HG03571 (cell line): ENCODE measurements around the gene LRRC56.

Source experiments
- ATAC-seq: cut with Tn5 transposase; IDR thresholded peaks from one replicate; pipeline ENCODE4 v1.9.1; 2021; ENCODE audit not compliant: unreplicated experiment

LRRC56 gene

DNA sequence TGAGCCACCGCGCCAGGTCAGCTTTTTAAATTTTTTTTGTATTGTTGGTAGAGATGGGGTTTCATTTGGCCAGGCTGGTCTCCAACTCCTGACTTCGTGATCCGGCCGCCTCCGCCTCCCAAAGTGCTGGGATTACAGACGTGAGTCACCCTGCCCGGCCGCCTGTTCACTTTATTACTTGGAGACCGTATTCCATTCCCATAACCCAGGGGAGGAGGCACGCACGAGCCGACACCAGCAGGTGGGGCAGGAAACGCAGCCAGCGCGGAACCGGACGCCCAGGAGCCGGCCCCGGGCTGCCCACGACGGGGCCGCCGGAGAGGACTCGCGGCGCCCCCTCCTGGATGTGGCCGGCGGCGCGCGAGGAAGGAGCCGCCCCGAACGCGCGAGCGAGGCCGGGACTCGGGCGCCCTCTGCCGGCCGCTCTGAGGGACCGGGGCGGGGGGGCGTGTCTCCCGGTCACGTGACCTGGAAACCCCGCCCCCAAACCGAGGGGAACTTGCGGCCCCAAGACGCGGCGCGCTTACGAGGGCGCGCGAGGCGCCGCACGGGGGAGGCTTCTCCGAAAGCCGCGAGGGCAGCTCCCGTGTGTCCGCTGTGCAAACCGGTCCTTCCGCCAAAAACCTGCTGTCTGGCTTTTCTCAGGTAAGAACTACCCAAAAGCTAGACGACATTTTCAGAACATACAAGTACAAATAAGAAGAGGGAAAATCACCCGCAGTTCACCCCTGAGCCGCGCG is 18.7 kb upstream of the LRRC56 start:
- ATAC-seq, result no peak

DNA sequence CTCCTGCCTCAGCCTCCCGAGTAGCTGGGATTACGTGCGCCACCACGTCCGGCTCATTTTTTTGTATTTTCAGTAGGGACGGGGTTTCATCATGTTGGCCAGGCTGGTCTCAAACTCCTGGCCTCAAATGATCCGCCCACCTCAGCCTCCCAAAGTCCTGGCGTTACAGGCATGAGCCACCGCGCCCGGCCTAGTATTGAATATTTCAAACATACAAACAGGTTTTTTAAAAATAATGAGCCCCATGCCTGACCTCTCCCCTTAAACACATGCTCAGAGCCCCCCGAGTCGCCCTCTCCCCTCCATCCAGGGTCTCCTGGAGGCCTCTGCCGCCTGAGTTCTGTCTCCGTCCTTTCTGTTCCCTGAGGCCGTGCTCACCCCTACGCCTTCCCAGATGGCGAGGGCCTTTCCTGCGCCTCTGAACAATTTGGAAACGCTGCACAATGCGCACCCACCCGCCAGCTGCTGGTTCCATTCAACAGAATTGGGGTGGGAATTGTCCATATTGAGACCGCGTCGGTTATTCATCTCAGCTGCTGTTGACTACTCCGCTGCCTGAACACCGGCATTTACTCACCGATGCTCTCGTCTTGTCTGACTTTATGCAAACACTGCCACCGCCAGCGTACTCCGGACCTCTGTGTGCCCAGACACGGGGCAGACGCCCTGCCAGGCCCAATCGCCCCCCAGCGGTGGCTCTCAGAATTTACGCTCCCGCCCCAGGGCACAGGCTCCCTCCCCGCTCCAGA is 16.7 kb upstream of the LRRC56 start:
- ATAC-seq, result no peak

DNA sequence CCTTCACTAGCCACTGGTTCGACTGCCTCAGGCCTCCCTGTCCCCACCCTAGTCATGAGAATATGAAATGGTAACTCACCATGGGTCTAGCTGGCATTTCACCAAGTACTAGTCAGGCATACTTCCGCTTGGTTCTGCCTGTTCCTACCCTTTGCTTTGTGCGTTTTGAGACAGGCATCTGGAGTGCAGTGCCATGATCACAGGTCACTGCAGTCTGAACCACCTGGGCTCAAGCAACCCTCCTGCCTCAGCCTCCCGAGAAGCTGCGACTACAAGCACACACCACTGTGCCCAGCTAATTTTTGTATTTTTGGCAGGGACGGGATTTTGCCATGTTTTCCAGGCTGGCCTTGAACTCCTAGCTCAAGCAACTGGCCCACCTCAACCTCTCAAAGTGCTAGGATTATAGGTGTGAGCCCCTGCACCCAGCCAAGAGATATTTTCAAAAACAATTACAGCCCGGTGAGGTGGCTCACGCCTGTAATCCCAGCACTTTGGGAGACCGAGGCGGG is 16.1 kb upstream of the LRRC56 start:
- no peak for ATAC-seq

DNA sequence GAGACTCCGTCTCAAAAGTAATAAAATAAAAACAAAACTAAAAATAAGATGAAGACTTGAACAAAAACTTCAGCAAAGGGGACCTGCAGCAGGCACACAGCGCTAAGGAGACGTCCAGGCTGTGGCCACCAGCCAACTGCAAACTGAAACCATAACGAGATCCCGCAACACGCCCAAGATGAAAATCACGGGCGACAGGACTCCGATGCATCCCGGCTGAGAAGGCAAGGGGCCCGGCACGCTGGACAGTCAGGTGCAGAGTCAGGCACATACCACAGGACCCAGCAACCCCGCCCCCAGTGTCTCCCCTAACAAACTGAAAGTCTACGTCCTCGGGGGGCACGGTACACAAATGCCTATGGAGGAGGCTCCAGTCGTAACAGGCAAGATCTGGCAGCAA is 11.1 kb upstream of the LRRC56 start:
- ATAC-seq, result no peak

DNA sequence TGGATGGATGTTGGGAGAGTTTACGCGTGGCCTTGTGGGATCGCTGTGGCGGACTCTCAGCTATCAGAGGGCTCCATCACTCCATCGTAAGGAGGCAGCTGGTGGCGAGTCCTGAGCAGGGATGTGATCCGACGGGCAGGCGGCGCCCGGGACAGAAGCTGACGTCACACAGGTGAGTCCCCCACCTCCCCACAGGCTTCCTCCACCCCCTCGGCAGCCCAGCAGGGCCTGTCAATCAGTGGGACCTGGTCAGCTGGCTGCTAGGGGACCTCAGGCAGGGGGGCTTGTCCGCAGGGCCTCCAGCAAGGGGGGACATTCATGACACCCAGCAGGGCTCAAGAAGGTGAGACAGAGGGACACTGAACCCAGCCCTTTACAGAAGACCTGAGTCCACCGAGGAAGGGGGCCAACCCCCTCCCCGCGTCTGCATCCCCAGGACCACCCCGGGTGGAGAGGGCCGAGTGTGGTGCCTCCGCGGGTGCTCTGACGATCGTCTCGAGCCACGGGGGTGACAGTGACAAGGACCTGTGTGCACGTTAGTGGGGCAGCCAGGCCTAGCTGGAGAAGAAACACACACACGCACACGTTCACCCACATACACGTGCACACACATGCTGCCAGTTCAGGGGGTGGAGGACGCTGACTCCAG is 9.0 kb upstream of the LRRC56 start:
- ATAC-seq, result no peak

DNA sequence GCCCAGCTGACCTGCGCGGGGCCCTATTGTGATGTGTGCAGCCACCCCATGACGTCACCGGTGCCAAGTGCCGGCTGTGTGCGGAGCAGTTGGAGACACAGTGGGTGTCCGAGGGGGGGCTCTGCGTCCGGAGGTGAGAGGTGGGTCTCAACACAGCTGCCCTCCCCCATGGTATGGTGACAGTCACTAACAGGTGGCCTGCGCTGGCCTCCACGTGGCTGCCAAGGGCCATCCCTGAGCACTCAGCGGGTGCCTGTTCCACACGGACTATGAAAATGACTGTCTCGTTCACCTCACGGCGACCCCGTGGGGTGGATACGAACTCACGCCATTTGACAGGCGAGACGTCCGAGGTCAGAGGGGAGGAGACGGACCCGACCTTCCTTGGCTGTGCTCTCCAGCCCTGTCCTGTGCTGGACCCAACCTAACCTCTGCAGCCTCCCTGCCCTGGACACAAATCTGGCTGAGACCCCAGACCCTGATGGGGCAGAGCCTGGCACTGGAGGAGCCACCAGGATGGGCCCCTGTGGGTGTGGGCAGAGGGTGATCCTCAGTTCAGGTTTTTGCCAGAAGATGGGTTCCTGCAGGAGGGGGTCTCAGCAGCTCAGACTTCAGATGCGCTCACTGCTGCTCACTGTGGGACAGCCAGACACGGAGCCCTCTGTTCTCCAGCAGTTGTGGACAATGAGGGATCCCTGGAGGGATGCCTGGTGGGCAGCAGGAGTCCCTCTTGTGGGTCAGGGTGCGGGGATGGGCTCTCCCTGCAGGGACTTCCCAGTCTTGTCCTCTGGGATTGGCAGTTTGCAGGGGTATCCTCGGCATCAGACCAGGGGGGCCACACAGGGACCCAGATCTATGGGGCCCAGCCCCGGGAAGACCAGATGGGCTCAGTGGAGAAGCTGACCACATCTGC is 8.3 kb upstream of the LRRC56 start:
- ATAC-seq, result no peak

DNA sequence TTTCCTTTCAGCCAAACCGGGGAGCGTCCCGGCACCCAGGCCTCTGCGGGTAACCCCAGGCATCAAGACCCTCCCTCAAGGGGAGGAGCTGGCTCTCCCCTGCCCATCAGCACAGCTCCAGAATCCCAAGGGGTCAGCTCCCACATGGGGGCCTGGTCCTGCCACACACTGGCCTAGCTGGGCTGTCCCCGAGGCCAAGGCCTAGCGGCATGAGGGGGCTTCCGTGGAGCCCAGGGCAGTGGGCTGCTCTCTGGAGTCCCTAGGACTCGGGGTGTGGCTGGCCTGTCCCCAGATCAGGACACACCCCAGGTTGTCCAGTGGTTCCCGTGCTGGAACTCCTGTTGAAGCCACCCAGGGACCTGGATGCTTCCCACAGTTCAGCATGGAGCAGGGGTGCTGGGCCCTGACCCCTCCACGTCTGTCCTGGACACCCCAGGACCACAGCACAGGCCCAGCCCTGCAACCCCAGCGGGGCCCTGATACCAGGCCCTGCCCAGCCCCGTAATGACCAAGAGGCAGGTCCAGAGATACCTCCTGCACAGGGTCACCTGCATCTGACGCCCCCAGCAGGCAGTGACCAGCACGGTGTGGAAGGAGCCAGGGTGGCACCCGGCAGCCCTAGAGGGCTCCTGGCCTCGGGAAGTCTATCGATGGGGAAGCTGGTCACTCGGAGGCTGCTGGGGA is 7.5 kb upstream of the LRRC56 start:
- ATAC-seq, result no peak

DNA sequence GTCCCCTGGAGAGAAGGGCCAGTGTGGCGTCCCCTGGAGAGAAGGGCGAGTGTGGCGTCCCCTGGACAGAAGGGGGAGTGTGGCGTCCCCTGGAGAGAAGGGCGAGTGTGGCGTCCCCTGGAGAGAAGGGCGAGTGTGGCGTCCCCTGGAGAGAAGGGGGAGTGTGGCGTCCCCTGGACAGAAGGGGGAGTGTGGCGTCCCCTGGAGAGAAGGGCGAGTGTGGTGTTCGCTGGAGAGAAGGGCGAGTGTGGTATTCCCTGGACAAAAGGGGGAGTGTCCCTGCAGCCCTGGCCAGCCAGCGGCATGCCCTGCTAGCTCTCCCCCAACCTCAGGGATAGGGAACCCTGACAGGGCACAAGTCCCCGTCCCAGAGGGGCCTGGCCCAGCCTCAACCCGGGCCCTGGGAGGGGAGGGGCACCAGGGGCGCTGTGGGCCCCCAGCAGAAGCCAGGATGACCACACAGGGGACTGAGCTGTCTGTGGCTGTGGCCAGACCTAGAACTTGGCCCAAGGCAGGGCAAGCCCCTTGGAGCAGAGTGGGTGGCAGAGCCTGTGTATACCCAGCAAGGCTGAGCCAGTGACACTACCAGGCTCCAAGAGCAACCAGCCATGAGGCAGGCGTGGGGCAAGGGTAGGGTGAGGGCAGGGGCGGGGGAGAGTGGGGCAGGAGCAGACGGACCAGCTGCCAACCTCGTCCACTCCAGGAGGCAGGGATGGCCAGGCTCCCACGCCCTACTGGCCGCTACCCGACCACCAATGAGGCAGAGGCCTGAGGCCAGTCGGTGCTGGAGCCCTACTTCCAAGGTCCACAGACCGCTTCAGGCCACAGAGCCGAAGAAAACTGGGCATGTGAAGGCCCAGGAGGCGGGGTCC is 6.1 kb upstream of the LRRC56 start:
- no peak for ATAC-seq

DNA sequence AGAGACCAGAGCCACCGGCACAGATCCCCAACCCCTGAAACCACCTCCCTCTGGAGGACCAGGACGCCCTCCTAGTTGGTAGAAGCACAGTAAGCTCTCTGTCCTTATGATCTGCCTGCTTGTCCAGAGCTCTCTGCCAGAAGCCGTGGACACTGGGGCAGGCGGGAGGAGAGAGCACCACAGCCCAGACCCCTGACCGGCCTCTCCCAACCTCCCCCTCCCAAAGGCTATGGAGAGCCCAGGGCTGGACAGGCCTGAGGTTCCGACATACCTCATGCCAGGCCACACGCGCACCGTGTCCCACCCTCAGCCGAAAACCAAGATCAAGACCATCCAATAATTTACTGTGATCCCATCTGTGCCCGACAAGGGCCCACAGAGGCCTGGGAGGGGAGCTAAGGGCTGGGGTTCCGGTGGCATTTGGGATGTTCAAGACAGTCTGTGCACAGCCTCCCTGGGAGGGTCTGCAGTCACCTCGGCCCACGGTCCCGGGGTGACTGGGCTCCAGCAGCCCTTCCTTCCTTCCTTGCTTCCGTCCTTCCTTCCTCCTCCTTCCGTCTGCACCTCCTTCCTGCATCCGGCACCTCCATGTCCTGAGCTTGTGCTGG is 5.3 kb upstream of the LRRC56 start:
- ATAC-seq, result no peak

DNA sequence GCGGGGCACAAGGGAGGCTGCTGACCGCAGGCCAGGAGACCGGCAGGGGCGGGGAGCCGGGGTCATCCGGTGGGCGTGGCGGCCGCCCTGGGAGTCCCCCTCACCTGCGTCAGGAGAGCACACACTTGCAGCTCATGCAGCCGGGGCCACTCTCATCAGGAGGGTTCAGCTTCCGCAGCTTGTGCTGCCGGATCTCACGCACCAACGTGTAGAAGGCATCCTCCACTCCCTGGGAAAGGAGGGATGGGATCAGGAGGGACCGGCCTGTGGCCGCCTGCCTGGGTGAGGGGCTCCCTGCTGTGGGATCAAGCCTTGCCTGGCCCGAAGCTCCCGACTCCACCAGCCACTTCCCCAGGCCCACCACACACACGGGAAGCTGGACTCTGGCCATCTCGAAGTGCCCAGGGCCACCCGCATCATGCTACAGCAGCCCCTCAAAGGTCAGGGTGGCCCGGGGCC is 4.8 kb upstream of the LRRC56 start:
- no peak for ATAC-seq

DNA sequence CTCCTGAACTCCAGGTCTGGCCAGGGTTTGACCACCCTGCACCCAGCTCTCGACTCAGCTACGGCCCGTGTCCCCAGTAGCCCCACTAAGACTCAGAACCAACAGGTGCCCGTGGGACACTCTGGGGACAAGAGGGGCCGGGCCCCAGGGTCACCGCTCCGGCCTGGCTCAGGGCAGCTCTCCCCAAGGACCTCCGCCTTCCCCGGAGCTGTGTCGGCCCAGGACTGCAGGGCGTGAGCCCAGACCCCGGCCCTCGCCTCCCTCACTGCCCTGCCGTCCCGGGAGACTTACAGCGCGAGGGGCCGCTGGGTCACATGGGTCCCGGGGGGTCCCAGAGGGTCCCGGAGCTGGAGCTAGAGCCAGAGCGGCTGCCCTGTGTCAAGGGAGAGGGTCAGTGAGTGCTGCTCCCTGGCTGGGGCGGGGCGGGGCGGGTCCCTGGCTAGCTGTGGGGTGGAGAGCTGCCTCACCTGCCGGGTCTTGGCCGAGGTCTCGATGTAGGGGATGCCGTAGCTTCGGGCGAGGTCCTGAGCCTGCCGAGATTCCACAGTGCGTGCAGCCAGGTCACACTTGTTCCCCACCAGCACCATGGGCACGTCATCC is 4.2 kb upstream of the LRRC56 start:
- no peak for ATAC-seq

DNA sequence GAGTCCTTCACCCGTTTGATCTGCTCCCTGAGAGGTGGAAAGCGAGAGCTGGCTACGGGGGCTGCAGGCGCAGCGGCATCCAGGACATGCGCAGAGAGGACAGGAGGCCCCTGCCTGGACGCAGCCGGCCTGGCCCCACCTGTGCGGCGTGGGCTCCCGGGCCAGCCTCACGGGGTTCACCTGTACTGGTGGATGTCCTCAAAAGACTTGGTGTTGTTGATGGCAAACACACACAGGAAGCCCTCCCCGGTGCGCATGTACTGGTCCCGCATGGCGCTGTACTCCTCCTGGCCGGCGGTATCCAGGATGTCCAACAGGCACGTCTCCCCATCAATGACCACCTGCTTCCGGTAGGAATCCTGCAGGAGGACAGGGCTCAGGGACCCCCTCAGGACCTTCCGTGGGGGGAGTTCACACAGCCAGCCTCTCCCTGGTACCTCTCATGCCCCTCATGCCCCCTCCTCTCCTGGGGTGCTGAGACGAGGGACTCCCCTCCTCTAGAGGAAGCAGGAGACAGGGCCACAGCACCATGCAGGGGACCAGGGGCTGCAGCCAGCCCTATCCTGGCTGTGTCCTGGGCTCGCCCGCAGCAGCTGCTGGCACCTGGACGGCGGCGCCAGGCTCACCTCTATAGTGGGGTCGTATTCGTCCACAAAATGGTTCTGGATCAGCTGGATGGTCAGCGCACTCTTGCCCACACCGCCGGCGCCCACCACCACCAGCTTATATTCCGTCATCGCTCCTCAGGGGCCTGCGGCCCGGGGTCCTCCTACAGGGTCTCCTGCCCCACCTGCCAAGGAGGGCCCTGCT is 3.5 kb upstream of the LRRC56 start:
- no peak for ATAC-seq

DNA sequence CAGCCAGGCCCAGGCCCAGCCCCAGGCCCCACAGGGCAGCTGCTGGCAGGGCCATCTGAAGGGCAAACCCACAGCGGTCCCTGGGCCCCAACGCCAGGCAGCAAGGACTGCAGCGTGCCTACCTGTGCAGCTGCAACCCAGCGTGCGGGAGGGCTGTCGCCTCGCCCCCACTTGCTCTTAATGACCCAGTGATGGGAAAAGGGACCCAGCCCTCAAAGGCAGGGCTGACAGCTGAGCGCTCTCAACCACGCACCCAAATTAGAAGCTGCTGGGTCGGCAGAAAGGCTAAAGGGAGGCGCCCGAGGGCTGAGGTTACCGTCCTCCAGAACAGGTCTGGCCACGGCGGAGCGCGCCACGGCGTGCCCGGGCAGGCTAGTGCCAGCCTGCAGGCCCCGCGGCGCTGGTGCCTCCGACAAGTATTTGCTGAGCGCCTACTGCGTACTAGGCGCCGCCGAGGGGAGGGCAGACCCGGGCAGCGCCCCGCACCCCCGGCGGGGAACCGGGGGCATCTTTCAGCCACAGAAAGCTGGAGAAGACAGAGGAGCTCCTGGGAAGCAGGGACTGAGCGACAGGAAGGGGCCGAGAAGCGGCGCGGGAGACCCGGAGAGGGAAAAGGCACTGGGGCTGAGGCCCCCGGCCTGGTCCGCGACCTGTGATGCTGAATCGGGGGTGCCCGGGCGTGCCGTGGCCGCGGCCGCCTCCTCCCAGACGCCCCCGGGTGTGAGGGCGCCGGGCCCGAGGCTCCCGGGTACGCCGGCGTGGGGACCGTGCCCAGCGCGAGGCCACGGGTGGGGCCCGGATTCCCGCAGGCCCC is 2.7 kb upstream of the LRRC56 start:
- peak; percentile 1 for ATAC-seq

DNA sequence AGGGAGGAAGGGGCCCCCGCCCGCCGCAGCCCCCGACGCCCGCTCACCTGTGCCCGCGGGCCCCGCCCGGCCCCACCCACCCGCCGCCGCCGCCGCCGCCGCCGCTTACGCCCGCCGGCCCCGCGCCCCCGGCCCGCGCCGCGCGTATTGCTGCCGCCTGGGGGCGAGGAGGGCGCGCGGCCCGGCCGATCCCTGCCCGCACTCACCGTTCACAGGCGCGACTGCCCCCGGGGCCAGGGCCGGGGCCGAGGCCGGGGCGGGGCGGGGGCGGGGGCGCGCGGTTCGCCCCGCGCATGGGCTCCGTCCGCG is 2.2 kb upstream of the LRRC56 start:
- ATAC-seq, result no peak

DNA sequence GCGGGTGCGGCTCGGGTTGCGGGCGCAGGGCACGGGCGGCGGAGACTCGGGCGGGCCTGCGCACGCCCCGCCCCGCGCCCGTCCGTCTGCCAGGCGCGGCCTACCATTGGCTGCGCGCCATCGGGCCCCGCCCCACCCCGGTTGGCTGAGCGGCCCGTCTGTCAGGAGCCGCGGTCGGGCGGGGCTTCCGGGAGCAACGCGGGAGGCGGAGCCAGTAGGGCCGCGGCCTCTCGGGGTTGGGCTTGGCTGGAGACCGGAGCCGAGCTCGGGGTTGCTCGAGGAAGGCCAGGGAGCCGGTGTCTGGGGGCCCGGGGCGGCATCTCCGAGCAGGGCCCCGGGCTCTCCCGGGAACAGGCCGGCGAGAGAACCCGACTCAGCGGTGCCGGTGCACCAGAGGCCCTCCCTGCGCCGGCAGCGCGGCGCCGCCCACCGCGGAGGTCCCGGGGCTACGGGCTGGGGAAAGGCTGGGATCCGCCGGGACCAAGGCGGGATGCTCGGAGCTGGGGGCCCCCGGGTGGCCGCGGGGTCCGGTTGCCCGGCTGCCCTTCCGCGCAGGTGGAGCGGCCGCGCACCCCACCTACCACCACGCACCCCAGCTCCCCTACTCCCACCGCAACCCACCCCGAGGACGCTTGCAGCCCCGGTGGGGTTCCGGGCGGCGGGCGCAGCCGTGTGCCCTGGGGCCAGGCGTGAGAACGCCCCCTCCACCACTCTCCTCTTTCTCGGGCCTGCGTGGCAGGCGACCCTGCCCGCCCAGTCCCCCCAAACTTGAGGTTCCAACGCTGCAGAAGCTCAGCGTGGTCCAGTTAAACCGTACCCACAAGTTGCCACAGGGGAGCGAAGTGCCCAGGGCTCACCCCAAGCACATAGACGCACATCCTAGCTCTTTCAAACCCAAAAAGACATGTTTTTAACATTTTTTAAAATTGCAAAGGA is 1.5 kb upstream of the LRRC56 start, which contains the start of gene HRAS:
HRAS (minus strand) TSS at position 58 of the 936 bp plus-strand sequence.
- peak; percentile 68 for ATAC-seq
